Occipital lobe (tissue), 2 donors: ENCODE measurements around the gene TYROBP. TPM values are rescaled to one million over a fixed set of nuclear protein-coding genes. Genes with fewer than 3 reads are reported as not detected.
"Not testable (repeated sequence)": the region's sequence is repeated elsewhere in the genome, so short reads cannot be mapped to it uniquely, and the experiment has no call there.

Source experiments
- DNase-seq: peaks from one replicate; lab custom pipeline; 2025; lab: John Stamatoyannopoulos, UW
- total RNA-seq: library from RNA; depleted of rRNA; stranded (reverse); fragments of >200 nt; gene quantifications from one replicate; pipeline ENCODE4 v1.2.3, GENCODE V29; 2014

The TYROBP gene
- total RNA-seq, 1 donor from 2014 or later: 3.1 TPM

DNA sequence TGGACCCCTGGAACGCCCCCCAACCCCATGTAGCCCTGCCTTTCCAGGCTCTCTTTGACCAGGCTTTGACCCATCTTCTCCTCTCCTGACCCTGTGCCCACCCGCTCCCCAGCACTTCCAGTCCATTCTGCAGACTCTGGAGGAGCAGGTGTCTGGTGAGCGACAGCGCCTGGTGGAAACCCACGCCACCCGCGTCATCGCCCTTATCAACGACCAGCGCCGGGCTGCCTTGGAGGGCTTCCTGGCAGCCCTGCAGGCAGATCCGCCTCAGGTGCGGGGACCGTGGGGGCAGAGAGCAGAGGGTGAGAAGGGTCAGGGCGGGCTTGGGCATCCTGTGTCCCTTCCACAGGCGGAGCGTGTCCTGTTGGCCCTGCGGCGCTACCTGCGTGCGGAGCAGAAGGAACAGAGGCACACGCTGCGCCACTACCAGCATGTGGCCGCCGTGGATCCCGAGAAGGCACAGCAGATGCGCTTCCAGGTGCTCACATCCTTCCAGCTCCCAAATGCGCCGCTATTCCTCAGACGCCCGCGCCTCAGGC lies 33.6 kb downstream of the TYROBP start:
- no peak for DNase-seq

GRCh38 chr19:35872180-35872579 lies 35.9 kb downstream of the TYROBP start:
- DNase-seq: no peak

GRCh38 chr19:35871611-35872010 lies 36.5 kb downstream of the TYROBP start:
- no peak for DNase-seq

DNA sequence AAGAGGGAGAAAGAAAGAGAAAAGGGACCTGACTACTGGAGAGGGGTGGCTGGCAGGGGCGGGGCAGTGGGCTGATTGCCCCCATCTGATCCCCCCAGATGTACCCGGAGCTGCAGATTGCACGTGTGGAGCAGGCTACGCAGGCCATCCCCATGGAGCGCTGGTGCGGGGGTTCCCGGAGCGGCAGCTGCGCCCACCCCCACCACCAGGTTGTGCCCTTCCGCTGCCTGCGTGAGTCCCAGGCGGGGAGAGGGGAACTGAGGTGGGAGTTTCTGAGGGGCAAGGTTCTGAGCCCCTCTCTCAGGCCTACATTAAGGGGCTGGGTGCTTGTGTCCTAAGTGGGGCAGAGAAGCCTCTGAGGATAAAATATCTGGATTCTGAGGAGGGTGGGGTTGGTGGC lies 37.3 kb downstream of the TYROBP start:
- DNase-seq: no peak

DNA sequence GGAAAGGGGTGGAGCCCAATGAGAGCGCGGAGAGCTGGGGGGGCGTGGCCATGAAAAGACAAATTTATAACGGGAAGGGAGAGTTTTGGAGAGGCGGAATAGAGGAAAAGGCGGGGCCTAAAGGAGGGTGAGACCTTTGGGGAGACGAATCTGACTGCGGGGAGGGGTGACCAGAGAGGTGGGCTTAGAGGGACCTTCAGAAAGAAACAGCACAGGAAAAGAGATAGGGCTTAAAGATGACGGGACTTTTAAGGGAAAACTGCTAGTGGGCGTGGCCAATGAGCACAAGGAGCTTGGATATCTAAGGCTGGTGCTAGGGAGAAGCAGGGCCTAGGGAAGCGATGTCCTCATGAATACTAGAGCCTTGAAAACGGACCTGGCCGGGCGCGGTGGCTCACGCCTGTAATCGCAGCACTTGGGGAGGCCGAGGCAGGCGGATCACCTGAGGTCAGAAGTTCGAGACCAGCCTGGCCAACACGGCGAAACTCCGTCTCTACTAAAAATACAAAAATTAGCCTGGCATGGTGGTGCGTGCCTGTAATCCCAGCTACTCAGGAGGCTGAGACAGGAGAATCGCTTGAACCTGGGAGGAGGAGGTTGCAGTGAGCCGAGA lies 37.9 kb downstream of the TYROBP start:
- DNase-seq: not testable (repeated sequence)

GRCh38 chr19:35869327-35870123 lies 38.6 kb downstream of the TYROBP start:
- peak; percentile 81 for DNase-seq

- DNase-seq: no peak
Measured at GRCh38 chr19:35868823-35869326, 39.2 kb downstream of the TYROBP start.

GRCh38 chr19:35868172-35868822 lies 39.8 kb downstream of the TYROBP start, which contains the start of gene APLP1:
TSS of gene APLP1 (plus strand) at chr19:35868574. CDS start at chr19:35868637, 63 bp downstream.
- DNase-seq: peak; percentile 82

DNA sequence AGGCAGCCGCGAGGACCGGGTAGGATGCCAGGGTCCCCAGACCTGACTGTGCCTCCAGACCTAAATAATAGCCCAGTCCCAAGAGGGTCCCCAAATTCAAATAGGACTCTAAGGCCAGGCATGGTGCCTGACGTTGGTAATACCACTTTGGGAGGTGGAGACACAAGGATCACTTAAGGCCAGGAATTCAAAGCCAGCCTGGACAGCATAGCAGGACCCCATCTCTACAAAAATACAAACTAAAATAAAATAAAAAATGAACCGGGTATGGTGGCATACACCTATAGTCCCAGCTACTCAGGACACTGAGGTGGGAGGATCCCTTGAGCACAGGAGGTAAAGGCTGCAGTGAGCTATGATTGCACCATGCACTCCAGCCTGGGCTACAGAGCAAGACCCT lies 45.1 kb downstream of the TYROBP start:
- DNase-seq: no peak

- no peak for DNase-seq
Measured at GRCh38 chr19:35862528-35862927, 45.6 kb downstream of the TYROBP start.

DNA sequence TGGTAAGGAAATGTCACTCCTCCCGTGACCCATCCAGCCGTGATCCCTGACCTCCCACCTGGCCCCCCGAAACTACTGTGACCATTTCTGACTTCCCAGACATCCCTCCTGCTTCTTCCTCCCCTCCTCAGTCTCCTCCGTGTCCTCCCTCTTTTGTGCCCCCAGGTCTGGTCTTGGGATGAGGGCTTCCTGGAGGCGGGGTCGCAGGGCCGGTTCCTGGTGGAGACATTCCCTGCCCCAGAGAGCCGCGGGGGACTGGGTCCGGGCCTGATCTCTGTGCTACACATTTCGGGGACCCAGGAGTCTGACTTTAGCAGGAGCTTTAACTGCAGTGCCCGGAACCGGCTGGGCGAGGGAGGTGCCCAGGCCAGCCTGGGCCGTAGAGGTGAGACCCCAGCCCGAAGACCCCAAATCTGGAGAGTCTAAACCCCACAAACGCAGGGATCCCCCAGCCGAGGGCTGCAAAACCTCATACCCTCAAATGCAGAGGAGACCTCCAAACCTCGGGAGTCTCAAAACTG lies 46.4 kb downstream of the TYROBP start:
- no peak for DNase-seq

- DNase-seq: no peak
Measured at GRCh38 chr19:35860818-35861639, 47.1 kb downstream of the TYROBP start.

DNA sequence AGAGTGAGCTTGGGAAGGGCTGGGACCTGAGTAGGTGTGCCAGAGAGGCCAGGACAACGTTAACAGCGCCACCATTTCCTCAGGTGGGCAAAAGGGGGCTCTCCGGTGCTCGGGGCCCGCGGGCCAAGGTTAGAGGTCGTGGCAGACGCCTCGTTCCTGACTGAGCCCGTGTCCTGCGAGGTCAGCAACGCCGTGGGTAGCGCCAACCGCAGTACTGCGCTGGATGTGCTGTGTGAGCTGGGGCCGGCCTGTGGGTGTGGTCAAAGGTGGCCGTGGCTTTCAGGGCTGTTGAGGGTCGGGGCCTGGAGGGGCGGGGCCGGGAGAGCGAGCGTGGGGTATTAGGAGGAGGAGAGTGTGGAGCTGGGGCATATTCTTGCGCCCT lies 47.7 kb downstream of the TYROBP start:
- DNase-seq: no peak

DNA sequence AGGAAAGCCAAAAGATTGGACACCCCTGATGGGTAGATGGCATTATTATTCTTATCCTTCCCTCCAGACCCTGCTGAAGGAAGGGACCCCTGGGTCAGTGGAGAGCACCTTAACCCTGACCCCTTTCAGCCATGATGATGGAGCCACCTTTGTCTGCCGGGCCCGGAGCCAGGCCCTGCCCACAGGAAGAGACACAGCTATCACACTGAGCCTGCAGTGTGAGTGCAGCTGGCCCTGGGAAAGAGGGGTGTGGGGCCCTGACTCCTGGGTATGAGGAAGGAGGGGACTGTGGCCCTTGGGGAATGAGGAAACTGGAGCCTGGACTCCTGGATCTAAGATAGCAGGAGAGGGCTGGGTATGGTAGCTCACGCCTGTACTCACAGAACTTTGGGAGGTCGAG lies 48.7 kb downstream of the TYROBP start:
- no peak for DNase-seq

DNA sequence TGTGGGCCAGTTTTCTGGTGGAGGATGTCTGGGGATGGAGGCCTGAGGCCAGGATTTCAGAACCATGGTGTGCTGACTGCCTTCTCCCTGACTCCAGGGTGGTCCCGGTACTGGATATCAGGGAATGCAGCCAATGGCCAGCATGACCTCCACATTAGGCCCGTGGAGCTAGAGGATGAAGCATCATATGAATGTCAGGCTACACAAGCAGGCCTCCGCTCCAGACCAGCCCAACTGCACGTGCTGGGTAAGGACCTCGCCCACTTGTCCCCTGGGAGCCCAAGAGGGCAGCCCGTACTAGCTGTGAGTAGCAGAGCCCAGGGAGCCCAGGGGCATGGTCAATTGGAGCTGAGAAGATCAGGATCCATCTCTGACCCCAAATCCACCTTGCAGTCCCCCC lies 49.8 kb downstream of the TYROBP start:
- no peak for DNase-seq

DNA sequence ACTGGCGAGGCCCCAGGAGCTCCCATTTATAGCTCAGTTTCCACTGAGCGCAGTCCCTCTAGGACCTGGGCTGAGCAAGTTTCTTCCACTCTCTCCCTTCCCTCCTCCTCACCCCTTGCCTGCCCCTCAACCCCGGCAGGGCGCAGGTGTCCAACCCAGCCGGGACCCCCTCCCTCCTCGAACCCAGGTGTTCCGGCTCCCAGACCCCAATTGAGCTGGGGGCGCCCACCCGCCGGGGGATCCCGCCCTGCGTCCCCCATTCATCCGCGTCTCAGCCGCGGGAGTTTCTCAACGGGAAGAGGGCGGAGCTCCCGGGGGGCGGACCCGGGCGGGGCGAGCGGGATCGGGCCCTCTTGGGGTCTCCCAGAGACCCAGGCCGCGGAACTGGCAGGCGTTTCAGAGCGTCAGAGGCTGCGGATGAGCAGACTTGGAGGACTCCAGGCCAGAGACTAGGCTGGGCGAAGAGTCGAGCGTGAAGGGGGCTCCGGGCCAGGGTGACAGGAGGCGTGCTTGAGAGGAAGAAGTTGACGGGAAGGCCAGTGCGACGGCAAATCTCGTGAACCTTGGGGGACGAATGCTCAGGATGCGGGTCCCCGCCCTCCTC lies 51.4 kb downstream of the TYROBP start, which contains the start of gene KIRREL2:
Gene KIRREL2, plus strand, starts transcription at position 366 of the 604 bp plus-strand sequence. Its CDS starts 209 bp downstream, at position 575.
- DNase-seq: no peak
